BLaER1 (cell line): ENCODE data around the gene ADRM1.

Source experiments
- H3K27ac ChIP-seq: shearing (Covaris generic); formaldehyde crosslinking; 2 replicates; pipeline ENCODE4 v1.8.1; 2022
- H3K27me3 ChIP-seq: shearing (Covaris generic); formaldehyde crosslinking; 2 replicates; pipeline ENCODE4 v1.8.1; 2022
- H3K36me3 ChIP-seq: shearing (Covaris generic); formaldehyde crosslinking; 2 replicates; pipeline ENCODE4 v1.8.1; 2022
- H3K4me1 ChIP-seq: shearing (Covaris generic); formaldehyde crosslinking; 2 replicates; pipeline ENCODE4 v1.8.1; 2022
- H3K4me2 ChIP-seq: shearing (Covaris generic); formaldehyde crosslinking; 2 replicates; pipeline ENCODE4 v1.8.1; 2022
- H3K4me3 ChIP-seq: shearing (Covaris generic); formaldehyde crosslinking; 2 replicates; pipeline ENCODE4 v1.8.1; 2022
- H3K9ac ChIP-seq: shearing (Covaris generic); formaldehyde crosslinking; 2 replicates; pipeline ENCODE4 v1.8.1; 2022
- H3K9me3 ChIP-seq: shearing (Covaris generic); formaldehyde crosslinking; 2 replicates; pipeline ENCODE4 v1.8.1; 2022
- H4K20me1 ChIP-seq: shearing (Covaris generic); formaldehyde crosslinking; 2 replicates; pipeline ENCODE4 v1.8.1; 2022
- Cebpa-rat ChIP-seq: shearing (Covaris generic); IDR thresholded peaks from 2 replicates; pipeline ENCODE4 v1.8.1; 2022

The ADRM1 gene

GRCh38 chr20:62287129-62287528 is 15.7 kb upstream of the ADRM1 start:
- TF ChIP-seq Cebpa-rat, result no peak

DNA sequence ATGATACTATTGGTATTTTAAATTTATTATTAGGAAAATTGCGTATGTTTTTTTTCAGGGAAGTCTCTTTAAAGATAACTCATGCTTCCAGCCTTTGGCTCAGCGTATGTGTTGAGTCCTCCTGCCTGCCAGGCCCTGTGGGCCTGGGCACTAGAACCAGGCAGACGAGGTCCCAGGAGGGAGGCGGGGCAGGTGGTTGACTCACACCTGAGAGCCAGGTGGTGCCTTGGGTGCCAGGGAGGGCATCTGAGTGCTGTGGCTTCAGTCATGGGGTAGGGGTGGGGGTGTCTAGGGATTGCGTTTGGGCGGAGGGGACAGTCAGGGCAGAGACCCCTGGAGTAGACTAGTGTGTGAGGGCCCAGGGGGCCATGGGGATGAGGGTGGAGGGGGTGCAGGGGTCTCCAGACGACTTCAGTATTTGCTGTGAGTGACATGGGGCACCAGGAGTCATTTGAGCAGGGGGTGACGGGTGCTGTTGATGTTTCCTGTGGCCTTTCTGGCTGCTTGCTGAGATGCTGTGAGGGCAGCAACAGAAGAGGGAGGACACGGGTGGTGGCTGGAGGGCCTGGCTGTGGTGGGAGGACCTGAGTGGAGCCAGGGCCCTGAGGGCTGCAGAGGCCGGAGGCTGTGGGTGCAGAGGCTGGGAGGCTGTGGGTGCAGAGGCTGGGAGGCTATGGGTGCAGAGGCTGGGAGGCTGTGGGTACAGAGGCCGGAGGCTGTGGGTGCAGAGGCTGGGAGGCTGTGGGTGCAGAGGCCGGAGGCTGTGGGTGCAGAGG is 14.8 kb upstream of the ADRM1 start:
- no peak overlapping the region for H3K27ac ChIP-seq
- H3K4me2 ChIP-seq, result no peak overlapping the region
- no peaks in the 10 kb centered on the region for H3K27me3 ChIP-seq
- H3K36me3 ChIP-seq, result peaks cover 55% of the 10 kb centered on the region
- H4K20me1 ChIP-seq, result 0 out of 2 replicates have a peak, but pooled peaks cover 13% of the 10 kb centered on the region
- H3K9ac ChIP-seq, result no peak overlapping the region
- no peak for TF ChIP-seq Cebpa-rat
- no peaks in the 10 kb centered on the region for H3K9me3 ChIP-seq
- H3K4me3 ChIP-seq, result no peak overlapping the region
- H3K4me1 ChIP-seq, result peaks cover 47% of the 10 kb centered on the region

More at GRCh38 chr20:62287129-62287528, 15.7 kb upstream of the ADRM1 start:
- no peaks in the 10 kb centered on the region for H3K27me3 ChIP-seq
- H3K36me3 ChIP-seq, result peaks cover 63% of the 10 kb centered on the region
- H3K27ac ChIP-seq, result no peak overlapping the region; the same call in 1 of the 2 replicates
- H3K4me1 ChIP-seq, result peaks cover 39% of the 10 kb centered on the region
- H3K9ac ChIP-seq, result no peak overlapping the region
- 0 out of 2 replicates have a peak, but pooled peaks cover 13% of the 10 kb centered on the region for H4K20me1 ChIP-seq
- no peak overlapping the region for H3K4me3 ChIP-seq
- no peak overlapping the region for H3K4me2 ChIP-seq
- H3K9me3 ChIP-seq, result no peaks in the 10 kb centered on the region

GRCh38 chr20:62288535-62289105 is 14.2 kb upstream of the ADRM1 start:
- Histone ChIP-seq H3K4me3 (no peak overlapping the region), H3K36me3 (peaks cover 48% of the 10 kb centered on the region), H3K4me2 (no peak overlapping the region), H3K4me1 (peaks cover 54% of the 10 kb centered on the region), H3K9me3 (no peaks in the 10 kb centered on the region), H3K27me3 (no peaks in the 10 kb centered on the region), H3K9ac (no peak overlapping the region; the same call in 1 of the 2 replicates), H4K20me1 (0 out of 2 replicates have a peak, but pooled peaks cover 13% of the 10 kb centered on the region), H3K27ac (no peak overlapping the region)
- no peak for TF ChIP-seq Cebpa-rat

- H3K9ac ChIP-seq, result no peak overlapping the region
- H3K36me3 ChIP-seq, result peaks cover 43% of the 10 kb centered on the region
- no peaks in the 10 kb centered on the region for H3K27me3 ChIP-seq
- no peak overlapping the region for H3K27ac ChIP-seq
- no peak for TF ChIP-seq Cebpa-rat
- no peaks in the 10 kb centered on the region for H3K9me3 ChIP-seq
- H3K4me2 ChIP-seq, result no peak overlapping the region
- H3K4me3 ChIP-seq, result no peak overlapping the region
- H3K4me1 ChIP-seq, result peaks cover 58% of the 10 kb centered on the region
- H4K20me1 ChIP-seq, result 0 out of 2 replicates have a peak, but pooled peaks cover 13% of the 10 kb centered on the region
Measured at GRCh38 chr20:62289131-62289530, 13.7 kb upstream of the ADRM1 start.

- Histone ChIP-seq H3K9me3 (no peaks in the 10 kb centered on the region), H3K9ac (no peak overlapping the region), H4K20me1 (0 out of 2 replicates have a peak, but pooled peaks cover 13% of the 10 kb centered on the region), H3K27me3 (no peaks in the 10 kb centered on the region), H3K27ac (no peak overlapping the region), H3K4me3 (no peak overlapping the region), H3K36me3 (peaks cover 38% of the 10 kb centered on the region), H3K4me1 (peaks cover 58% of the 10 kb centered on the region), H3K4me2 (no peak overlapping the region)
- TF ChIP-seq Cebpa-rat, result no peak
Measured at GRCh38 chr20:62289898-62290297, 12.9 kb upstream of the ADRM1 start.

DNA sequence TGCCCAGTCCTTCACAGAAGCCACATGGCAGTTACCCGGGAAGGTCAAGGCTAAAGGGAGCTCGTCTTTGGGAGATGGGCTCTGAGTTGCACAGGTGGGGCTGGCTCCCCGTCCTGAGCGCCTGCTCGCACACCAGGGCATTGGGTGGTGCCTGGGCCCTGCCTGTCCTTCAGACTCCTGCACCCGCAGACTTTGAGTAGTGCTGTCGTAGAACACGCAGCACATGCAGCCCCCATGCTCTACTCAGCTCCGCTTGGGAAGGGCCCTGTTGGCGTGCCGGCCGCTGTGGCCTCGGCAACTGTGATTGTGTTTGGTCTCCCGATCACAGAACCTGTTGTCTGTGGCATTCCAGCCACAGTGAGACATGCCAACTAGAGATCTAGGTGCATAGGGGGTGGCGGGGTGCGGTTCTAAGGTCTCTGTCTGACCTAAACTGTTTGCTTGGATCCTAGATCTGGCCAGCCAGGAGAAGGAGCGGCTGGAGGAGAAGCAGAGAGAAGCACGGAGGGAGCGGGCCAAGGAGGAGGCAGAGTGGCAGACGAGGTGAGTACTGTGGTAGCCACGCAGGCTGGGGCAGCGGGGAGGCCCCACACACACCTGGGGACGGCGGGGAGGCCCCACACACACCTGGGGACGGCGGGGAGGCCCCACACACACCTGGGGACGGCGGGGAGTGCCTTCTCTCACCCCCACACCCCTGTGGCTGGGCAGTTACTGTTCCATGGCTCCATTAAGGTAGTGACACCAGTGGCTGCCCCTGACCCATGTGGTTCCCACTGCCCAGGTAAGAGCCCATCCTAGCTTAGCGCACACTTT is 11.3 kb upstream of the ADRM1 start:
- H3K36me3 ChIP-seq, result peaks cover 44% of the 10 kb centered on the region
- H3K27me3 ChIP-seq, result no peaks in the 10 kb centered on the region
- TF ChIP-seq Cebpa-rat, result no peak
- 0 out of 2 replicates have a peak, but pooled peaks cover 4% of the 10 kb centered on the region for H4K20me1 ChIP-seq
- H3K4me3 ChIP-seq, result no peak overlapping the region
- peak overlapping the region; percentile 66 for H3K27ac ChIP-seq
- H3K4me2 ChIP-seq, result peak overlapping the region; percentile 86
- peak overlapping the region; percentile 57 for H3K9ac ChIP-seq
- peaks cover 58% of the 10 kb centered on the region for H3K4me1 ChIP-seq
- H3K9me3 ChIP-seq, result no peaks in the 10 kb centered on the region

DNA sequence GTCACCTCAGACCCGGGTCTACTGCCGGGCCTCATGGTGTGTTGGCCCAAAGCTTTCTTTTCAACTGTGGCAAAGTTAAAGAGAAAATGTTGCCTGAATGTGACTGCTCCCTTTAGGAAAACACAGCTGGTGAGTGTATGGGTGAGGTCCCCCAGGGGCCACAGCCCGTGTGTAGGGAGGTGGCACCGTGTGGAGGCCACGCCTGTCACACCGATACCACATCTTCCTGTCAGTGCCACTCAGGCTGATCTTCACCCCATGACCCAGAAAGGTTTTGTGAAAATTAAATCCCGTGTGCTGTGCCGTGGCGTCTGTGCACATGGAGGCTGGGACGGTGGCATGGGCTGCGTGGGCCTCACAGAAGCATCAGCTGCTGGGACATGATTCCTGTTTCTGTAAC is 10.7 kb upstream of the ADRM1 start:
- no peak for TF ChIP-seq Cebpa-rat
- Histone ChIP-seq H3K27me3 (no peaks in the 10 kb centered on the region), H4K20me1 (no peaks in the 10 kb centered on the region), H3K27ac (peak overlapping the region; percentile 66), H3K36me3 (peaks cover 46% of the 10 kb centered on the region), H3K4me3 (no peak overlapping the region), H3K9ac (peak overlapping the region; percentile 57), H3K4me2 (peak overlapping the region; percentile 86), H3K4me1 (peaks cover 60% of the 10 kb centered on the region), H3K9me3 (no peaks in the 10 kb centered on the region)

DNA sequence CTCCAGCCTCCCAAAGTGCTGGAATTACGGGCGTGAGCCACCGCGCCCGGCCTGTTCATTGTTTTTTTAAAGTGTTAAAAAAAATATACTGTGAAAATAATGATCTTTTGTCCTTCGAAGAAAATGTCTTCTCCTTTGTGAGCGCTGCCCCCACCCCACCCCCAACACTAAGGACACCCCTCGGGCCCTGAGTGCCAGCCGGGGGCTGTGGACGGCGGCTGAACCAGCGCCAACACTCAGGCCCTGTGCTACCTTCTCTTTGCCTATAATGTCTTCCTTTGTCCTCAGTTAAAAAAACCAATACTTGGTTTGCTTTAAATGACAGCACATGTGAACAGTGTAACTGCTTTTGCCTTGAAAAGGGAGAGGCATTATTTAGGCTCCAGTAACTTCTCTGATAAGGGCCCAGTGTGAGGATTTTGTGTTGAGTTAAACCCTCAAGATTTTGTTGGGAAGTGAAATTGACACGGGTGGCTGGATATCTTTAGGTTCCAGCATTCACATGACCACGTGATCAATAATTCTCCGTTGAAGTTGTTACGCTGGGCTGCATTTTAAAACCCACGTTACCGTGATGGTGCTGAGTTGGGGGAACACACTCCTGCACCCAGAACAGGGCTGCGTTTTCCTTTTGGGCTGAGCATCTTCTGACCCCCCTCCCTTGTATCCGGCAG is 9.5 kb upstream of the ADRM1 start:
- Histone ChIP-seq H3K4me1 (peaks cover 70% of the 10 kb centered on the region), H4K20me1 (no peaks in the 10 kb centered on the region), H3K36me3 (peaks cover 48% of the 10 kb centered on the region), H3K27me3 (no peaks in the 10 kb centered on the region), H3K4me3 (0 out of 2 replicates have a peak overlapping the region, but pooled peaks have one; percentile 16), H3K27ac (peak overlapping the region; percentile 66), H3K4me2 (peak overlapping the region; percentile 86), H3K9ac (peak overlapping the region; percentile 33), H3K9me3 (no peaks in the 10 kb centered on the region)
- no peak for TF ChIP-seq Cebpa-rat

DNA sequence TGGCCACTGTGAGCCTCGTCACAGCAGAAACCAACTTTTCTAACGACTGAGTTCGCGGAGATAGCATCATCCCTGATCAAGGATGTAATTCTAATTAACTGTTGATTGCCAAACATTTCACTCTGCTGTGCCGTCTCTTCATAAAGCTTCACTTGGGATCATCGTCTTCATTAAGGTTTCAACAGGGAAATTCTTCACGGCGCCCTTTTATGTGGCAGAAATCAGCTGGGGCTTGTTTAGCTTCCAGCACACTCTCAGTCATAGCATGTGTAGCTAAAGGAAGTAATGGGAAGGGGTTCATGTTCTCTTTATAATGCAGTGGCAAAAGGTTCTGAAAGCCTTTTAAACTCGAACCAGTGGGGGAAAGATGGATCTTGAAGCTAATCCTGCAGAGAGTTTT is 8.9 kb upstream of the ADRM1 start:
- peak overlapping the region; percentile 66 for H3K27ac ChIP-seq
- no peaks in the 10 kb centered on the region for H3K27me3 ChIP-seq
- H3K4me2 ChIP-seq, result peak overlapping the region; percentile 86
- H4K20me1 ChIP-seq, result no peaks in the 10 kb centered on the region
- peaks cover 71% of the 10 kb centered on the region for H3K4me1 ChIP-seq
- H3K36me3 ChIP-seq, result peaks cover 47% of the 10 kb centered on the region
- H3K9ac ChIP-seq, result peak overlapping the region; percentile 33
- H3K9me3 ChIP-seq, result no peaks in the 10 kb centered on the region
- TF ChIP-seq Cebpa-rat, result no peak
- H3K4me3 ChIP-seq, result 0 out of 2 replicates have a peak overlapping the region, but pooled peaks have one; percentile 16
